Tibial nerve (tissue), 4 donors: Measurements from ENCODE around the gene PFDN1. TPM values are rescaled to one million over a fixed set of nuclear protein-coding genes. Genes with fewer than 3 reads are reported as not detected.
A peak's percentile ranks its signal among the peaks of the same experiment; 100 is the strongest.

Experiments used
- DNase-seq, 2 donors: peaks; one replicate each; pipeline ENCODE4 v3.0.0-alpha.2; 2019; ENCODE audit warnings: low spot score in 2 of 2
- H3K27ac ChIP-seq, 4 donors: fragments of 200-600 bp; sonication (generic) in 3 of 4; one replicate each; pipeline ENCODE4 v1.5.1; 2017 to 2019; ENCODE audit warnings: mild to moderate bottlenecking in 1 of 4
- H3K27me3 ChIP-seq, 2 donors: fragments of 200-600 bp; sonication (generic) in 1 of 2; one replicate each; pipeline versions ENCODE4 v1.5.1 to v1.6.0; 2017 to 2019
- H3K36me3 ChIP-seq, 3 donors: fragments of 200-600 bp; sonication (generic); one replicate each; pipeline ENCODE4 v1.5.1; 2018 to 2019
- H3K4me1 ChIP-seq, 4 donors: fragments of 200-600 bp; sonication (generic) in 3 of 4; one replicate each; pipeline ENCODE4 v1.5.1; 2017 to 2019
- H3K4me3 ChIP-seq, 4 donors: fragments of 200-600 bp; sonication (generic) in 3 of 4; one replicate each; pipeline ENCODE4 v1.5.1; 2017 to 2019; ENCODE audit warnings: mild to moderate bottlenecking in 1 of 4, moderate library complexity in 1 of 4
- H3K9me3 ChIP-seq, 4 donors: fragments of 200-600 bp; sonication (generic) in 3 of 4; one replicate each; pipeline ENCODE4 v1.5.1; 2017 to 2019
- CTCF ChIP-seq, 5 experiments: fragments of 200-600 bp in 3 of 5; fragments of 450-650 bp in 2 of 5; sonication (generic) in 3 of 5; IDR thresholded peaks; one replicate each; pipeline ENCODE4 v1.5.1; 2016 to 2019; ENCODE audit warnings: antibody characterized with exemption in 5 of 5, mild to moderate bottlenecking in 3 of 5, moderate library complexity in 2 of 5
- EP300 ChIP-seq, 2 donors: sonication (generic); formaldehyde crosslinking; IDR thresholded peaks; one replicate each; pipeline ENCODE4 v1.6.1; 2017; ENCODE audit warnings: antibody characterized with exemption in 2 of 2, mild to moderate bottlenecking in 1 of 2
- POLR2A ChIP-seq, 2 donors: fragments of 450-650 bp; IDR thresholded peaks; one replicate each; pipeline ENCODE4 v1.6.1; 2017; ENCODE audit warnings: antibody characterized with exemption in 2 of 2, mild to moderate bottlenecking in 2 of 2, moderate library complexity in 2 of 2
- WGBS, 2 donors: methylation state at CpG; one replicate each; pipeline ENCODE4 v1.1.5; 2018; 5-methylcytosine and 5-hydroxymethylcytosine counted together
- total RNA-seq, 4 donors: library from RNA; depleted of rRNA; stranded (reverse); fragments of >200 nt; gene quantifications; one replicate each; pipeline ENCODE4 v1.1.0, GENCODE V29; 2016

PFDN1 gene
- total RNA-seq, 4 donors from 2014 or later = 98.2 to 146 (median 109) TPM

DNA sequence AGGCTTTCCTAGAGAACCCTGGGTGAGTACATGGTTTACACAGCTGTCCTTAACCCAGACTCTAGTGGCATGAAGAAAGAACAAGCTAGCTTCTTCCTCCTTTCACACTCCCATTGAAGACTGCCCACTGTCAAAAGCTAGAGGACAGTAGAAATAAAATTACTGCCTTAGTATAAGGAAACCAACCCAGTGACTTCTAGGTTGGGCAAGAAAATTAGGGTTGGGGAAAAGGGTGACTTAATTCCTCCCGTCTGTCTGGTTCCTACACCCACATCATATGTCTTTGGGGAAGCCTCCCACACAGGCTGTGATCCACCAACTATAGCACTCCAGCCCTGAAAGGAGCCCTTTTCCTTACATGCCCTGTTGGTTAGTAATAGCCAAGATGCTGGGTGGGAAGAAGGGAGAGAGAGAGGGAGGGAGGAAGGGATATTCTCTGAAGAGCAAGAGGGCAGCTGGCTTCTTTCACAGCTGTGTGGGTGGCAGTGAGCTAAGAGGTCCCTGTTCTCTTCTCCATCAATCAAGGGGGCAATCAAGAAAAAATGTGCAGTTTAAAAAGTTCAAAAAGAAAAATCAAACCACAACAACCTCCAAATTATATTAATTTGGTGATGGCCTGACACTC is 21.8 kb upstream of the PFDN1 start:
- Histone ChIP-seq H3K9me3 (no peaks in the 10 kb centered on the region), H3K36me3 (no peaks in the 10 kb centered on the region), H3K4me3 (no peak overlapping the region), H3K4me1 (peaks cover 0 to 69% (median 29%) of the 10 kb centered on the region in 4 donors), H3K27ac (peak overlapping the region in 2 of 4 donors; percentile 81 to 86), H3K27me3 (no peaks in the 10 kb centered on the region)
- DNase-seq = no peak
- 9 to 17% methylated on average over 1 of the region's 1 CpG for WGBS, 2 donors
- no peak for TF ChIP-seq POLR2A (IDR thresholded peaks at IDR 0.05)
- TF ChIP-seq EP300 (IDR thresholded peaks at IDR 0.05) = no peak
- TF ChIP-seq CTCF (IDR thresholded peaks at IDR 0.05) = no peak

DNA sequence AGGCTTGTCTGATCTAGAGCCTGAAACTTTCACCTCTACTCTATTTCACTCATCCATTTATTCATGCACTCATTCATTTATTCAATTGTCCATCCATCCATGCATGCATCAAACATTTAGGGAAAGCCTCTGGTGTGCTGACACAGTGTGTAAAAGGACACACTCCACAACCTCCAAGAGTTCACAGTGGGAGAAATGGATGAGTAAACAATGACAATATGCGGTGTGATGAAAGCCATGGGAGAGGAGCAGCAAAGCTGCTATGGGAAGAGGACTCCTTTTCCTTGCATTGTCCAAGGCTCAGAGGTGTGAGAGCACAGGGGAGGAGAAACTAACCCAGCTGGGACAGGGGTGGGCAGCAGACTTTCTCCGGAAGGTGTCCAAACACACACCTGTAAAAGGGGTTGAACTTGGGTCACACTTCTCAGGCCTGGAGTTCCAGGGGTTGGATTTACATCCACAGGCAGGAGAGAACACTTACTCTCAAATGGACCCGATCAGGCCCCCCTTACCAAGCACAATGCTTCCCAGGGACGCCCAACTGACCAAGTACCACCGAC is 21.2 kb upstream of the PFDN1 start:
- Histone ChIP-seq H3K4me3 (no peak overlapping the region), H3K9me3 (no peaks in the 10 kb centered on the region), H3K36me3 (no peaks in the 10 kb centered on the region), H3K4me1 (peaks cover 0 to 67% (median 29%) of the 10 kb centered on the region in 4 donors), H3K27ac (peak overlapping the region; percentile 28 to 86 (median 56)), H3K27me3 (no peaks in the 10 kb centered on the region)
- no peak for DNase-seq
- WGBS, 2 donors = 51 to 64% methylated on average over 5 of the region's 5 CpGs
- TF ChIP-seq EP300 (IDR thresholded peaks at IDR 0.05) (no peak), CTCF (IDR thresholded peaks at IDR 0.05) (no peak), POLR2A (IDR thresholded peaks at IDR 0.05) (no peak)

GRCh38 chr5:140322751-140323731 is 20.1 kb upstream of the PFDN1 start:
- Histone ChIP-seq H3K9me3 (no peaks in the 10 kb centered on the region), H3K36me3 (no peaks in the 10 kb centered on the region), H3K27me3 (no peaks in the 10 kb centered on the region), H3K4me1 (peaks cover 0 to 62% (median 28%) of the 10 kb centered on the region in 4 donors), H3K27ac (peak overlapping the region; percentile 28 to 86 (median 56)), H3K4me3 (no peak overlapping the region)
- 21 to 30% methylated on average over 8 to 9 of the region's 9 CpGs for WGBS, 2 donors
- TF ChIP-seq CTCF (IDR thresholded peaks at IDR 0.05) (no peak), EP300 (IDR thresholded peaks at IDR 0.05) (peak in 1 of 2 donors; percentile 67), POLR2A (IDR thresholded peaks at IDR 0.05) (no peak)
- no peak for DNase-seq

DNA sequence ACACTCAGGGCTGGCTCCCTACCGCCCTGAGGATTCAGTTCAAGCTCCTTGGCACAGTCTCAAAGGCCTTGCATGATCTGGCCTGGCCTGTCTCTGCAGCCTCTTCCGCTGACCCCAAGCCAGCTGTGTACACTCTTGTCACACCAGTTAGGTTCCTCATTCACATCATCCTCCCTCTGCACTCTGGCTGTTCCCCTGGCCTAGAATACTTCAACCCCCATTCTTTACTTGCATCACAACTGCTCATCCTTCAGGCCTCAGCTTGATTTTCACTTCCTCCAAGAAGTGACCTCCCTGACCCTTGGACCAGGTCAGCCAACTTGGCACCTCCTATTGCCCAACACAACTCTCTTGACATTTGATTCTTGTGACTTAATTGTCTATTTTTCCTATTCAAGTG is 18.9 kb upstream of the PFDN1 start:
- H3K9me3 ChIP-seq = no peaks in the 10 kb centered on the region
- TF ChIP-seq POLR2A (IDR thresholded peaks at IDR 0.05) = no peak
- peak; percentile 83 to 89 for TF ChIP-seq EP300 (IDR thresholded peaks at IDR 0.05)
- TF ChIP-seq CTCF (IDR thresholded peaks at IDR 0.05) = no peak
- whole genome bisulfite sequencing, 2 donors = 76 to 79% methylated on average over 2 of the region's 2 CpGs
- H3K36me3 ChIP-seq = no peaks in the 10 kb centered on the region
- H3K4me1 ChIP-seq = peaks cover 0 to 51% (median 25%) of the 10 kb centered on the region in 4 donors
- H3K4me3 ChIP-seq = no peak overlapping the region
- no peaks in the 10 kb centered on the region for H3K27me3 ChIP-seq
- peak in 1 of 2 donors; percentile 55 for DNase-seq
- H3K27ac ChIP-seq = peak overlapping the region in 2 of 4 donors; percentile 81 to 86
